Measurements from ENCODE around the gene TRMT10B.
"Not testable (repeated sequence)": the region's sequence is repeated elsewhere in the genome, so short reads cannot be mapped to it uniquely, and the experiment has no call there.

DNA sequence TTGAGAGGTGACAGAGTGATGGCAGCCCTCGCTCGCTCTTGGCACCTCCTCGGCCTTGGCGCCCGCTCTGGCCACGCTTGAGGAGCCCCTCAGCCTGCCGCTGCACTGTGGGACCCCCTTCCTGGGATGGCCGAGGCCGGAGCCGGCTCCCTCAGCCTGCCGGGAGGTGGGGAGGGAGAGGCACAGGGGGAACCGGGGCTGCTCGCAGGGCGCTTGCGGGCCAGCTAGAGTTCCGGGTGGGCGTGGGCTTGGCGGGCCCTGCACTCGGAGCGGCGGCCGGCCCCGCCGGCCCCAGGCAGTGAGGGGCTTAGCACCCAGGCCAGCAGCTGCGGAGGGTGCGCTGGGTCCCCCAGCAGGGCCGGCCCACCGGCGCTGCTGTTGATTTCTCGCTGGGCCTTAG, 1.9 kb upstream of the TRMT10B start:
- TF ChIP-seq, protein P1, sequence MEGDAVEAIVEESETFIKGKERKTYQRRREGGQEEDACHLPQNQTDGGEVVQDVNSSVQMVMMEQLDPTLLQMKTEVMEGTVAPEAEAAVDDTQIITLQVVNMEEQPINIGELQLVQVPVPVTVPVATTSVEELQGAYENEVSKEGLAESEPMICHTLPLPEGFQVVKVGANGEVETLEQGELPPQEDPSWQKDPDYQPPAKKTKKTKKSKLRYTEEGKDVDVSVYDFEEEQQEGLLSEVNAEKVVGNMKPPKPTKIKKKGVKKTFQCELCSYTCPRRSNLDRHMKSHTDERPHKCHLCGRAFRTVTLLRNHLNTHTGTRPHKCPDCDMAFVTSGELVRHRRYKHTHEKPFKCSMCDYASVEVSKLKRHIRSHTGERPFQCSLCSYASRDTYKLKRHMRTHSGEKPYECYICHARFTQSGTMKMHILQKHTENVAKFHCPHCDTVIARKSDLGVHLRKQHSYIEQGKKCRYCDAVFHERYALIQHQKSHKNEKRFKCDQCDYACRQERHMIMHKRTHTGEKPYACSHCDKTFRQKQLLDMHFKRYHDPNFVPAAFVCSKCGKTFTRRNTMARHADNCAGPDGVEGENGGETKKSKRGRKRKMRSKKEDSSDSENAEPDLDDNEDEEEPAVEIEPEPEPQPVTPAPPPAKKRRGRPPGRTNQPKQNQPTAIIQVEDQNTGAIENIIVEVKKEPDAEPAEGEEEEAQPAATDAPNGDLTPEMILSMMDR (IDR thresholded peaks at IDR 0.05): not testable (repeated sequence)
- TF ChIP-seq POLR2A (IDR thresholded peaks at IDR 0.05): not testable (repeated sequence)
